ENCODE data around the gene DENND5B. TPM values are rescaled to one million over a fixed set of nuclear protein-coding genes. Genes with fewer than 3 reads are reported as not detected.
"Not testable (repeated sequence)": the region's sequence is repeated elsewhere in the genome, so short reads cannot be mapped to it uniquely, and the experiment has no call there.

The DENND5B gene
- total RNA-seq, 1 donor from 2014 or later: 0.93 TPM

DNA sequence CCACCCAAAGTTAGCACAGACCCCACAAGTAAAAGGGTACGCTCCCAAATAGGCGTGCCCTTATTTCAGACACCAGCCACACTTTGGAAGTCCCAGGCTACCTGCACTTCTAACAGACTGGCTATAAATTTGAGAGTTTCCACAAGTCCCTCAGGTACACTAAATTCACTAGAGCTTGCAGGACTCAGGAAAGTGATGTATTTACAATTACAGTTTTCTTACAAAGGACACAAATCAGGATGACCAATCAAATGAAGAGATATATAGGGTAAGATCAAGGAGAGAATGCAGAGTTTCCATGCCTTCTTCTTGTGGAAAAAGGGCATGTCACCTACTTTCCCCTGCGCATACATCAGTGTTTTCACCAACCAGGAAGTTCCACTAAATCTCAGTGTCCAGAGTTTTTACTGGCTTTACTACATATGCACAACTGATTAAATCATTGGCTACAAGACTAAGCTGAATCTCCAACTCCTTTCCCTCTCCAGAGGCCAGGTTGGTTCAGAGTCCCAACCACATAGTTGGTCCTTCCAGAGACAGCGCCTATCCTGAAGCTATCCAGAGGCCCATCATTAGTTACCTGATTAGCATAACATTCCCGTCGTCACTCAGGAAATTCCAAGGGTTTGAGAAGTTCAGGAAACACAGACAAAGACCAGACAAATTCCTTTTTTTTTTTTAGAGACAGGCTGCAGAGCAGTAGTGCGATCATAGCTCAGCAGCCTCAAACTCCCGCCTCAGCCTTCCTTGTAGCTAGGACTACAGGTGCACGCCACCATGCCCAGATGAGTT is 84.2 kb downstream of the DENND5B start:
- H3K4me1 Mint-ChIP-seq (ENCODE audit: low read depth): no peaks in the 10 kb centered on the region
- no peaks in the 10 kb centered on the region for H3K36me3 Mint-ChIP-seq (ENCODE audit: low read depth)
- intact Hi-C loops (cut with micrococcal nuclease): no loop called here
- no peak for DNase-seq (ENCODE audit: low spot score)
- no peaks in the 10 kb centered on the region for H3K27me3 Mint-ChIP-seq (ENCODE audit: insufficient read depth)
- no peak overlapping the region for H3K4me3 Mint-ChIP-seq
- H3K9me3 Mint-ChIP-seq: no peaks in the 10 kb centered on the region
- no peak overlapping the region for H3K27ac Mint-ChIP-seq

DNA sequence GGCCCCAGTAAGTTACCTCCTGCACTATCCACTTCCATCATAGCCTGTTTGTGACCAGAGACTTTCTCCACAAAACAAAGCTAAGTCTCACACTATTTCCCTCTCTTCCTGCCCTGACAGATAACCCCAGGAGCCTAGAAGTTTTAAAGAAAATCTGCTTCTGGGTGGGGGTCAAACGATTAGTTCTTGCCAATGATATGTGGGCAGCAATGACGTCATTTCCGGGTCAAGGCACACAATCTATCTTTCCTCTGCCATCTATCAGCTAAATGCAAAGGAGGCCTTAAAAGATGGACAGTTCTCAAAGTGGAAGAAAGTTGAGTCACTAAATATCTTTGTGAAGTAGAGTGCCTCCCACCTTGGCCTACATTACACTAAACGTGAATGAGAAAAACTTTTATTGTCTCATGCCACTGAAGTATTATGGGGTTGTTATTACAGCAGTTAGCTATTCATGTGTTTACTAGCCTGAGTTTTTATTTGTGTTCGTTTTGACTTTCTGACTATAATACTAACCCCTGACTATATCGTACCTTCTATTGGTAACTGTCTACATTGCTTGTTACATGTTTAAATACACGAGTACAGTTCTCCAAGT is 86.2 kb downstream of the DENND5B start:
- H3K4me1 Mint-ChIP-seq (ENCODE audit: low read depth): no peaks in the 10 kb centered on the region
- H3K4me3 Mint-ChIP-seq: no peak overlapping the region
- H3K36me3 Mint-ChIP-seq (ENCODE audit: low read depth): no peaks in the 10 kb centered on the region
- intact Hi-C loops (cut with micrococcal nuclease): no loop called here
- H3K27me3 Mint-ChIP-seq (ENCODE audit: insufficient read depth): no peaks in the 10 kb centered on the region
- no peaks in the 10 kb centered on the region for H3K9me3 Mint-ChIP-seq
- H3K27ac Mint-ChIP-seq: no peak overlapping the region
- DNase-seq (ENCODE audit: low spot score): no peak

DNA sequence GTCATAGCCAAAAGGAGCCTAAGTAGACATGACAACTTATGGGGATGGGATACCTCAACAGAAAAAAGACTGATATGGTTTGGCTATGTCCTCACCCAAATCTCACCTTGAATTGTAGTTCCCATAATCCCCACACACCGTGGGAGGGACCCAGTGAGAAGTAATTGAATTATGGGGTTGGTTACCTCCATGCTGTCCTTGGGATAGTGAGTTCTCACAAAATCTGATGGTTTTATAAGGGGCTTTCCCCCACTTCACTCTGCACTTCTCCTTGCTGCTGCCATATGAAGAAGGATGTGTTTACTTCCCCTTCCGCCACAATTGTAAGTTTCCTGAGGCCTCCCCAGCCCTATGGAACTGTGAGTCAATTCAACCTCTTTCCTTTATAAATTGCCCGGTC is 89.9 kb downstream of the DENND5B start:
- H3K27me3 Mint-ChIP-seq (ENCODE audit: insufficient read depth); H3K4me3 Mint-ChIP-seq; H3K36me3 Mint-ChIP-seq (ENCODE audit: low read depth); H3K4me1 Mint-ChIP-seq (ENCODE audit: low read depth); intact Hi-C loops (cut with micrococcal nuclease); H3K9me3 Mint-ChIP-seq; DNase-seq (ENCODE audit: low spot score); H3K27ac Mint-ChIP-seq: not testable (repeated sequence)

DNA sequence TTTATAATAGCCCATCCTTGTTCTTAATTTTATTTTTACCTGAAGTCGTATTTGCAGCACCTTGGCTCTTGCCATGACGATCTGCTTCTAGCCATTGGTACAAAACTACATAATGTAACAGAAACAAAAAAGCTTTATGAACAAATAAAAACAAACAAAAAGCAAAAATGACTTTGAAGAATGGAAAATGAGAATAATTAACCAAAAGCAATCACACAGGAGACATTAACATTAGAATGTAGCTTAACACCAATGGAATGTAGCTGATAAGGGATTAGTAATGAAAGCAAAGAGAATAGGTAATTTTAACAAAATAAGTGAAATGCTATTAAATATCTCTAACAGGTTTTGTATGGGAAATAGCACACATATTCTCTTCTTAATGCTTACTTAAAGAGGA is 91.4 kb downstream of the DENND5B start:
- Mint-ChIP-seq H3K27me3 (ENCODE audit: insufficient read depth) (peaks cover 4% of the 10 kb centered on the region), H3K9me3 (no peaks in the 10 kb centered on the region), H3K4me3 (no peak overlapping the region), H3K27ac (no peak overlapping the region), H3K36me3 (ENCODE audit: low read depth) (no peaks in the 10 kb centered on the region), H3K4me1 (ENCODE audit: low read depth) (no peaks in the 10 kb centered on the region)
- intact Hi-C loops (cut with micrococcal nuclease): no loop called here
- no peak for DNase-seq (ENCODE audit: low spot score)

DNA sequence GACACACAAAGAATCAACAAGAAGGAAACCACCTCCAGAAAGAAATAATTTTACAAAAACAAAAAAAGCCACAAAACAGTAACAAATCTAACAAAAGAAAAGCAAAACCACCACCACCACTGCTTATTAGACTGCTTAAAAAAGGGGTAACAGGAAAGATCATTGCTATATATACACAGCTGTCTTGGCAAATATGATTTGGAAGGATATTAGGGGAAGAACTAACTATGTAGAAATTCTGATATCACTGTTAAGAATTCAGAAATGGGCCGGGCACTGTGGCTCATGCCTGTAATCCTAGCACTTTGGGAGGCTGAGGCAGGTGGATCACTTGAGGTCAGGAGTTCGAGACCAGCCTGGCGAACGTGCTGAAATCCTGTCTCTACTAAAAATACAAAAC is 92.5 kb downstream of the DENND5B start:
- Mint-ChIP-seq H3K27ac (no peak overlapping the region), H3K9me3 (no peaks in the 10 kb centered on the region), H3K4me1 (ENCODE audit: low read depth) (no peaks in the 10 kb centered on the region), H3K36me3 (ENCODE audit: low read depth) (no peaks in the 10 kb centered on the region), H3K4me3 (no peak overlapping the region), H3K27me3 (ENCODE audit: insufficient read depth) (peaks cover 4% of the 10 kb centered on the region)
- DNase-seq (ENCODE audit: low spot score): no peak
- intact Hi-C loops (cut with micrococcal nuclease): no loop called here

DNA sequence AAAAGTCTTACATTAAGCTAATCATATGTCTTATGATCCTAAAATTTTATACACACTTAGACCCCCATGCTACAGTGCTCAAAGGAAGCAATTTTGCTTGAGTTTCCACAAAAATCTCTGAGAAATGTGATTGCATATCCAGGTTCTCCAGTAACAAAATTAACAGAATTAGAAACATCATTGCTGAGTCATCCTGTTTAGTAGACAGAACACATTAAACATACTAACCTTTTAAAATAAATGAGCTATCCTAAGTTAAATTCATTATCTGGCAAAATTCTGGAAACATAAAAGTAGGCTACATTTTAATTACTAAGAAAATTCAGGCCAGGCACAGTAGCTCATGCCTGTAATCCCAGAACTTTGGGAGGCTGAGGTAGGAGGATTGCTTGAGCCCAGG is 94.7 kb downstream of the DENND5B start:
- H3K27ac Mint-ChIP-seq: no peak overlapping the region
- H3K27me3 Mint-ChIP-seq (ENCODE audit: insufficient read depth): peaks cover 4% of the 10 kb centered on the region
- no peaks in the 10 kb centered on the region for H3K36me3 Mint-ChIP-seq (ENCODE audit: low read depth)
- no peaks in the 10 kb centered on the region for H3K9me3 Mint-ChIP-seq
- DNase-seq (ENCODE audit: low spot score): no peak
- H3K4me3 Mint-ChIP-seq: no peak overlapping the region
- H3K4me1 Mint-ChIP-seq (ENCODE audit: low read depth): no peaks in the 10 kb centered on the region
- intact Hi-C loops (cut with micrococcal nuclease): no loop called here

DNA sequence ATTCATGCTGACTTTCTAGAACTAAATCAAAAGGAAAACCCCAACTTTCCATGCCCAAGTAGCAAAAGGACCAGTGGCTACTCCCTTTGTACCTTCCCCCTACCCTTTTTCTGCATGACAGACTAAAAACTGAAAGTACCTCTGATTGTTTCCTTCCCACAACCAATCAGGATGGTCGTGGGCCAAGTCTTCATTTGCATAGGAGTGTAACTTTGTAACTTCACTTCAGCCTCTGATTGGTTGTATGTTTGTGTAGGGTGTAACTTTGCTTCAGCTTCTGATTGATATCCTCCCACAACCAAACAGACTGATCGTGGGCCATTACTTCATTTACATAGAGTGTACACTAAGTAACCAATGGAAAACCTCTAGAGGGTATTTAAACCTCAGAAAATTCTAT is 96.5 kb downstream of the DENND5B start:
- H3K4me1 Mint-ChIP-seq (ENCODE audit: low read depth): no peaks in the 10 kb centered on the region
- no peaks in the 10 kb centered on the region for H3K36me3 Mint-ChIP-seq (ENCODE audit: low read depth)
- DNase-seq (ENCODE audit: low spot score): no peak
- intact Hi-C loops (cut with micrococcal nuclease): no loop called here
- no peak overlapping the region for H3K27ac Mint-ChIP-seq
- peaks cover 4% of the 10 kb centered on the region for H3K27me3 Mint-ChIP-seq (ENCODE audit: insufficient read depth)
- H3K9me3 Mint-ChIP-seq: no peaks in the 10 kb centered on the region
- H3K4me3 Mint-ChIP-seq: no peak overlapping the region

DNA sequence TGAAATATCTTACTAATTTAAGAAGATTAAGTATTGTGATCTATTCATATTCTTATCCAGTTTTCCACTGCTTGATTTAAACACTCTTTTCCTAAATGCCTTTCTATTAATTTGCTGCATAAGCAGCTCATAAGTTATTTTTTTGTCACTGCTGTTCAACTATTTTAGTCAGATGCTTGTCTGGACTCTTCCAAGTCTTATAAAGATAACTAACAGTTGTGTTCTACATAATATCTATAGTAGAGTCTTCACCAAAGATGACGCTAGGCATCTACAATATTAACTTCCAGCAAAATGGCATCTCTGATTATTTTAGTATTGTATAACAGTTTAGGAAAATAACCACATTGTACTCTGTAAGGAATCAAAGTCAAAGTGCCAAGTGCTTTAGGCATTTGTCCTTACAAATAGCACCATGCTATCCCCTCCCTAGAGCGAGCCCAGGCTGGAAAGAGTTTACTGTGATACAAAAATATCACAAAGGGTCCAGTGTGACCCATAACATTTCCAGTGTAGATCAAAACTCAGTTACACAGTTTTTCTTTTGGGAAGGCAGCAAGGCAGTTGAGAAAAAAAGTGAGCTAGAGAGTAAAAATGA is 98.2 kb downstream of the DENND5B start:
- DNase-seq (ENCODE audit: low spot score): no peak
- intact Hi-C loops (cut with micrococcal nuclease): no loop called here
- H3K4me1 Mint-ChIP-seq (ENCODE audit: low read depth): no peaks in the 10 kb centered on the region
- no peaks in the 10 kb centered on the region for H3K36me3 Mint-ChIP-seq (ENCODE audit: low read depth)
- H3K4me3 Mint-ChIP-seq: no peak overlapping the region
- no peaks in the 10 kb centered on the region for H3K9me3 Mint-ChIP-seq
- H3K27me3 Mint-ChIP-seq (ENCODE audit: insufficient read depth): no peaks in the 10 kb centered on the region
- H3K27ac Mint-ChIP-seq: no peak overlapping the region

DNA sequence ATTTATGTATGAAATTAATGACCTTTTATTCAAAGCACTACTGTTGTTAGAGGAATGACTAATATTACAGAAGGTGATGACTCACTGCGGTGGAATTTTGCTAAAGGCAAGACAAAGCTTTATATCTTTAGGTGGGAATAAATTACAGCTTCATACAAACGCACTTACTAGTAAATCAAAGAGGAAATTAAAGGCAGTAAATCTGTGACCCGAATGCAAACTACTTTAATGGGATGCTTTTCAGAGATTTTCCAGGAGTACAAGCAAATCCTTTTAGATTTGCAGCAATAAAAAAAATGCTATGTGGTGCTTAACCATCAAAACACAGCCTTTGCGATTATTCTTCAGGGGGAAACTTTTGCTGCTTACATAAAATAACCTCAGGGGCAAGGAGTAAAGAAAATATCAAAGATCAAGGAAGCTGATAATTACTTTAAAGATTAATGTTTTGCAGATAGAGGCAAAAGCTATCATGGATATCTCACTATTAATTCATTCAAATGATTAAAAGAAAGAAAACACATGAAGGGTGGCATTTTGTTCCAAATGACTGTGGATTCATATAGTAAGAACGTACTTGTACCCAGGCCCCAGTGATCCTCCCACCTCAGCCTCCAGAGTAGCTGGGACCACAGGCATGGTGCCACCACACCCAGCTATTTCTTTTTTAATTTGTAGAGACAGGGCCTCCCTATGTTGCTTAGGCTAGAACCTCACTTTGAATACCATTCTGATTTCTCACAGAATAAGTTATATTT is 98.9 kb downstream of the DENND5B start:
- Mint-ChIP-seq H3K4me3 (no peak overlapping the region), H3K4me1 (ENCODE audit: low read depth) (no peaks in the 10 kb centered on the region), H3K27ac (no peak overlapping the region), H3K9me3 (no peaks in the 10 kb centered on the region), H3K36me3 (ENCODE audit: low read depth) (no peaks in the 10 kb centered on the region), H3K27me3 (ENCODE audit: insufficient read depth) (no peaks in the 10 kb centered on the region)
- DNase-seq (ENCODE audit: low spot score): no peak
- intact Hi-C loops (cut with micrococcal nuclease): no loop called here

DNA sequence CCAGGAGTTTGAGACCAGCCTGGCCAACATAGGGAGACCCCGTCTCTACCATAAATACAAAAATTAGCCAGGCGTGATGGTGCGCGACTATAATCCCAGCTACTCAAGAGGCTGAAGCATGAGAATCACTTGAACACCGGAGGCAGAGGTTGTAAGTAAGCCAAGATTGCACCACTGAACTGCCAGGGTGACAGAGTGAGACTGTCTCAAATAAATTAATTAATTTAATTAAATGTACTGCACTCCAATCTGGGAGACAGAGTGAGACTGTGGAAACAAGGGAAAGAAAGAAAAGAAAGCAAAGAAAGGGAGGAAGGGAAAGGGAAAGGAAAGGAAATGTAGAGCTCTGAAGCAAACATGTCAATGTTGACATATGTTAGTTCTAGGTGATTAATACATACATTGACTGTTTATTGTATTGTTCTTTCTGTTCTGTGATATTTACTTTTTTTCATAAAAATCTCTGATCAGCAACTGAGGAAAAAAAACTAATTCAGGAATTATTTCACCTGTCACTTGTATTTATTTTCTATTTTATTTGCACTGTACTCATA is 99.6 kb downstream of the DENND5B start:
- intact Hi-C loops (cut with micrococcal nuclease): no loop called here
- no peak overlapping the region for H3K4me3 Mint-ChIP-seq
- no peaks in the 10 kb centered on the region for H3K4me1 Mint-ChIP-seq (ENCODE audit: low read depth)

DNA sequence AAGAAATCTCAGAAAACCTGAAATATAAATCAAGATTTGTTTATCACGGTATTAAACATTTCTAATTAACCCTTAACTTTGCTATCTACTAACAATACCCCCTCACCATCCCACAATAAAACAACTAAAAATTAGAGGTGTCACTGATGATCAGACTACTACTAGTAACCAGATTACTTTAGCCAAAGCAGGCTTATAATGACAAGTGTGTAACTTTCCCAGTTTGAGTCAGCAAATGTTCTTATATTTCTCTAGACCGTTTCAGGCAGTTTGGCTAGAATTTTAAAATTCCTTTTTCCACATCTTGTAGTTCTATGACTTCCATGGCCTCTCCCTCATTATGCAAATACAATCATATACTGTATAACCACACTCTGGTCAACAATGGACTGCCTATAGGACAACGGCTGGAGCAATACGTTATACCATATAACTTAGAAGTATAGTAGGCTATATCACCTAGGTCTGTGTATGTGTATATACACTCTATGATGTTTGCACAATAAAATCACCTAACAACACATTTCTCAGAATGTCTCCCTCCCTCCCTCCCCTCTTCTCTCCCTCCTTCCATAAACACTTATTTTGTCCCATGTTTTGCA is 102.1 kb downstream of the DENND5B start:
- no peak overlapping the region for H3K27ac Mint-ChIP-seq
- intact Hi-C loops (cut with micrococcal nuclease): no loop called here
- H3K4me1 Mint-ChIP-seq (ENCODE audit: low read depth): no peaks in the 10 kb centered on the region
- H3K9me3 Mint-ChIP-seq: no peaks in the 10 kb centered on the region
- no peaks in the 10 kb centered on the region for H3K27me3 Mint-ChIP-seq (ENCODE audit: insufficient read depth)
- H3K36me3 Mint-ChIP-seq (ENCODE audit: low read depth): no peaks in the 10 kb centered on the region
- no peak overlapping the region for H3K4me3 Mint-ChIP-seq
- no peak for DNase-seq (ENCODE audit: low spot score)

More for the DNA sequence above, 99.6 kb downstream of the DENND5B start:
- Mint-ChIP-seq H3K9me3 (no peaks in the 10 kb centered on the region), H3K36me3 (ENCODE audit: low read depth) (no peaks in the 10 kb centered on the region), H3K27ac (no peak overlapping the region), H3K27me3 (ENCODE audit: insufficient read depth) (no peaks in the 10 kb centered on the region)
- no peak for DNase-seq (ENCODE audit: low spot score)

DNA sequence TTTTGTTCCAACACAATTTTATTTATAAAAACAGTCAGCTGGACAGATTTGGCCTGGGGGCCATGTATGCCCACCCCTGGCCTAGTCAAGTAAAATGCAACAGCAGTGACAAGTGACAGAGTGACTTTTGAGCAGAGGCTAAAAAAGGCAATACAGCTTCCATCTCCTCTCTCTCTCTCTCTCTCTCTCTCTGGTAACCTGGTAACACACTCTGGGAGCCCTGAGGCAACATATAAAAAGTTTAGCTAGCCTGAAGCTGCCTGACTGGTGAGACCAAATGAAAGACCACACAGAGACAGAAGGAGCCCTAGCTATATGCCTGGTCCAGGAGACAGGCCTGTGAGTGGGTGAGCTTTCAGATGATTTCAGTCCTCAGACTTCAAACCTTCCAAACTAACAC is 105.4 kb downstream of the DENND5B start:
- Mint-ChIP-seq H3K36me3 (ENCODE audit: low read depth) (no peaks in the 10 kb centered on the region), H3K27me3 (ENCODE audit: insufficient read depth) (no peaks in the 10 kb centered on the region), H3K4me1 (ENCODE audit: low read depth) (no peaks in the 10 kb centered on the region), H3K4me3 (no peak overlapping the region), H3K9me3 (no peaks in the 10 kb centered on the region), H3K27ac (no peak overlapping the region)
- no peak for DNase-seq (ENCODE audit: low spot score)
- intact Hi-C loops (cut with micrococcal nuclease): no loop called here
